NB4 (cell line): ENCODE measurements around the gene ZNF365.

Source experiments
- CTCF ChIP-seq: IDR thresholded peaks from one replicate; pipeline ENCODE4 v1.5.1; 2012; ENCODE audit warnings: low read depth, low read length
- MYC ChIP-seq: IDR thresholded peaks from 2 replicates; pipeline ENCODE4 v1.6.1; 2011; ENCODE audit warnings: low read depth, low read length

- TF ChIP-seq CTCF (no peak), MYC (no peak)
These were observed 40.2 kb downstream of the ZNF365 start for GRCh38 chr10:62414359-62414758.
